Thoracic aorta (tissue), 2 donors: Measurements from ENCODE around the gene ATP2B1. TPM values are rescaled to one million over a fixed set of nuclear protein-coding genes. Genes with fewer than 3 reads are reported as not detected.

Experiments used
- ATAC-seq: fragments of 150-250 bp; one replicate; pipeline ENCODE4 v1.8.0; 2017; ENCODE audit warnings: low read depth; ENCODE audit not compliant: insufficient number of reproducible peaks, low FRiP score
- DNase-seq: peaks from one replicate; pipeline ENCODE4 v3.0.0-alpha.2; 2020; ENCODE audit warnings: low spot score
- H3K27ac ChIP-seq, 2 donors: fragments of 200-600 bp; sonication (generic); 1 replicate in 1 of 2; 2 replicates in 1 of 2; pipeline ENCODE4 v1.5.1; 2016; ENCODE audit warnings: mild to moderate bottlenecking in 2 of 2, moderate library complexity in 2 of 2
- H3K27me3 ChIP-seq: fragments of 200-600 bp; sonication (generic); replicated peaks from 2 replicates; pipeline ENCODE4 v1.6.0; 2016; ENCODE audit warnings: mild to moderate bottlenecking; ENCODE audit not compliant: insufficient read depth
- H3K36me3 ChIP-seq: fragments of 200-600 bp; sonication (generic); one replicate; pipeline ENCODE4 v1.5.1; 2016
- H3K4me1 ChIP-seq, 2 donors: fragments of 200-600 bp; sonication (generic); 1 replicate in 1 of 2; 2 replicates in 1 of 2; pipeline versions ENCODE4 v1.5.1 to v1.6.0; 2016; ENCODE audit warnings: low read depth in 2 of 2, mild to moderate bottlenecking in 1 of 2; ENCODE audit not compliant: control insufficient read depth in 1 of 2
- H3K4me3 ChIP-seq: fragments of 200-600 bp; sonication (generic); 2 replicates; pipeline ENCODE4 v1.5.1; 2016; ENCODE audit warnings: mild to moderate bottlenecking
- H3K9me3 ChIP-seq: fragments of 200-600 bp; sonication (generic); 2 replicates; pipeline ENCODE4 v1.5.1; 2016
- total RNA-seq, 2 donors: library from RNA; depleted of rRNA; stranded (reverse); fragments of >200 nt; gene quantifications; one replicate each; pipeline versions ENCODE4 v1.1.0 to v1.2.3, GENCODE V29; 2016
- TF ChIP-seq, protein P1 (sequence below): fragments of 200-600 bp; sonication (generic); IDR thresholded peaks from one replicate; pipeline ENCODE4 v1.5.1; 2019; ENCODE audit warnings: antibody characterized with exemption

ATP2B1 gene
- total RNA-seq, 2 donors from 2014 or later, result 17.7 to 21.2 TPM

DNA sequence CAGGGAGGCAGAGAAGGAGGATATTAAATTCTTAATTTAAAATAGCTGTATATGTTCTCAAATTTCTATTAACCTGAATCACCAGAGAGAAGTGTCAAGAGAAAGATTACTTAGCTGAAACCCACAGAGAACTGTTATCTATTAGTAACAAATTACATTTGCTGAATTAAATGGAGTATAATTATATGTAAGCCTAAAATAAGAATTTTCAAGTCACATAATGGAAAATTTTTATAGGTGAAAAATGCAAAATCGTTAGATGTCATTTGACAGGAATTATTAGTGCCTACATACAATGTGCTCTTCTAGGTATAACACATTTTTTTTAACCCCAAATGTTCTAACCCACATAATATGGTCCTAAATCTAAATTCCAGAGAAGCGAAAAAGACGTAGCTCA lies 4.1 kb upstream of the ATP2B1 start:
- no peak for ATAC-seq
- H3K36me3 ChIP-seq, result no peaks in the 10 kb centered on the region
- no peaks in the 10 kb centered on the region for H3K27me3 ChIP-seq
- no peaks in the 10 kb centered on the region for H3K9me3 ChIP-seq
- H3K4me3 ChIP-seq, result no peak overlapping the region
- H3K4me1 ChIP-seq, result peaks cover 4 to 6% of the 10 kb centered on the region in 2 donors
- TF ChIP-seq, protein P1, sequence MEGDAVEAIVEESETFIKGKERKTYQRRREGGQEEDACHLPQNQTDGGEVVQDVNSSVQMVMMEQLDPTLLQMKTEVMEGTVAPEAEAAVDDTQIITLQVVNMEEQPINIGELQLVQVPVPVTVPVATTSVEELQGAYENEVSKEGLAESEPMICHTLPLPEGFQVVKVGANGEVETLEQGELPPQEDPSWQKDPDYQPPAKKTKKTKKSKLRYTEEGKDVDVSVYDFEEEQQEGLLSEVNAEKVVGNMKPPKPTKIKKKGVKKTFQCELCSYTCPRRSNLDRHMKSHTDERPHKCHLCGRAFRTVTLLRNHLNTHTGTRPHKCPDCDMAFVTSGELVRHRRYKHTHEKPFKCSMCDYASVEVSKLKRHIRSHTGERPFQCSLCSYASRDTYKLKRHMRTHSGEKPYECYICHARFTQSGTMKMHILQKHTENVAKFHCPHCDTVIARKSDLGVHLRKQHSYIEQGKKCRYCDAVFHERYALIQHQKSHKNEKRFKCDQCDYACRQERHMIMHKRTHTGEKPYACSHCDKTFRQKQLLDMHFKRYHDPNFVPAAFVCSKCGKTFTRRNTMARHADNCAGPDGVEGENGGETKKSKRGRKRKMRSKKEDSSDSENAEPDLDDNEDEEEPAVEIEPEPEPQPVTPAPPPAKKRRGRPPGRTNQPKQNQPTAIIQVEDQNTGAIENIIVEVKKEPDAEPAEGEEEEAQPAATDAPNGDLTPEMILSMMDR, result no peak
- no peak for DNase-seq
- H3K27ac ChIP-seq, result no peak overlapping the region

GRCh38 chr12:89710873-89711750 lies 2.5 kb upstream of the ATP2B1 start:
- Histone ChIP-seq H3K36me3 (no peaks in the 10 kb centered on the region), H3K9me3 (no peaks in the 10 kb centered on the region), H3K4me1 (peaks cover 4 to 15% of the 10 kb centered on the region in 2 donors), H3K27ac (no peak overlapping the region), H3K4me3 (peak overlapping the region; percentile 96), H3K27me3 (no peaks in the 10 kb centered on the region)
- DNase-seq (no peak), ATAC-seq (no peak)
- TF ChIP-seq, protein P1, result no peak

- Histone ChIP-seq H3K4me1 (peaks cover 4 to 15% of the 10 kb centered on the region in 2 donors), H3K9me3 (no peaks in the 10 kb centered on the region), H3K27me3 (no peaks in the 10 kb centered on the region), H3K4me3 (peak overlapping the region; percentile 96), H3K27ac (peak overlapping the region; percentile 94), H3K36me3 (no peaks in the 10 kb centered on the region)
- DNase-seq (peak; percentile 7), ATAC-seq (peak; percentile 3)
- TF ChIP-seq, protein P1, result no peak
These were observed 1.6 kb upstream of the ATP2B1 start for GRCh38 chr12:89709995-89710872.

GRCh38 chr12:89709157-89709994 lies 738 bp upstream of the ATP2B1 start:
- Histone ChIP-seq H3K4me3 (peak overlapping the region; percentile 96), H3K27me3 (no peaks in the 10 kb centered on the region), H3K4me1 (peaks cover 4 to 15% of the 10 kb centered on the region in 2 donors), H3K36me3 (no peaks in the 10 kb centered on the region), H3K27ac (peak overlapping the region; percentile 94), H3K9me3 (no peaks in the 10 kb centered on the region)
- ATAC-seq, result peak; percentile 87
- TF ChIP-seq, protein P1, result no peak
- peak; percentile 98 for DNase-seq
